B cell (primary cell): ENCODE data around the gene THUMPD2. TPM values are rescaled to one million over a fixed set of nuclear protein-coding genes. Genes with fewer than 3 reads are reported as not detected.

ENCODE experiments used
- ATAC-seq: fragments of 200-7000 bp; cut with Tn5 transposase; one replicate; pipeline ENCODE4 v1.10.0; 2021; ENCODE audit warnings: low read depth, mild to moderate bottlenecking, moderate number of reproducible peaks, moderate library complexity
- CTCF ChIA-PET: fragments of 350-600 bp; sonication (Branson Sonifier 250); formaldehyde crosslinking; loops from one replicate; lab custom pipeline; 2021; ENCODE audit warnings: antibody characterized with exemption, inconsistent platforms; lab: Charles Lee
- POLR2A ChIA-PET: fragments of 350-600 bp; sonication (Branson Sonifier 250); formaldehyde crosslinking; loops from one replicate; lab custom pipeline; 2021; ENCODE audit warnings: antibody characterized with exemption; lab: Charles Lee
- DNase-seq: peaks from one replicate; pipeline ENCODE4 v3.0.0; 2013
- H2AFZ ChIP-seq: 2 replicates; pipeline ENCODE4 v1.6.1; 2012; ENCODE audit warnings: mild to moderate bottlenecking, low read depth, low read length; ENCODE audit not compliant: insufficient read depth, poor library complexity, severe bottlenecking
- H3K27ac ChIP-seq, 2 donors: 1 replicate in 1 of 2; 2 replicates in 1 of 2; pipeline ENCODE4 v1.5.1; 2012 to 2013; ENCODE audit warnings: low read length in 2 of 2, mild to moderate bottlenecking in 2 of 2, moderate library complexity in 1 of 2
- H3K27me3 ChIP-seq, 4 experiments: fragments of 200-600 bp in 1 of 4; sonication (generic) in 1 of 4; replicated peaks in 1 of 4; 1 replicate in 2 of 4; 2 replicates in 2 of 4; pipeline versions ENCODE4 v1.6.1 to v1.7.0; 2013 to 2016; ENCODE audit warnings: low read length in 3 of 4, mild to moderate bottlenecking in 2 of 4, mixed read lengths in 1 of 4, moderate library complexity in 1 of 4; ENCODE audit not compliant: insufficient read depth in 4 of 4, control insufficient read depth in 3 of 4; ENCODE audit errors: control extremely low read depth in 1 of 4
- H3K36me3 ChIP-seq, 2 experiments: replicated peaks in 1 of 2; 1 replicate in 1 of 2; 2 replicates in 1 of 2; pipeline versions ENCODE4 v1.6.1 to v1.7.1; 2013; ENCODE audit warnings: low read length in 1 of 2; ENCODE audit not compliant: insufficient read depth in 2 of 2, control insufficient read depth in 1 of 2; ENCODE audit errors: control extremely low read depth in 1 of 2, extremely low read depth in 1 of 2
- H3K4me1 ChIP-seq, 2 donors: fragments of 200-600 bp in 1 of 2; sonication (generic) in 1 of 2; 1 replicate in 1 of 2; 2 replicates in 1 of 2; pipeline versions ENCODE4 v1.5.1 to v1.6.1; 2013 to 2017; ENCODE audit warnings: low read length in 2 of 2; ENCODE audit not compliant: control insufficient read depth in 2 of 2, insufficient read depth in 2 of 2
- H3K4me2 ChIP-seq: replicated peaks from 2 replicates; pipeline ENCODE3; 2012; ENCODE audit warnings: mild to moderate bottlenecking, low read depth, low read length; ENCODE audit not compliant: poor library complexity, severe bottlenecking
- H3K4me3 ChIP-seq, 5 experiments: fragments of 200-600 bp in 1 of 5; sonication (generic) in 1 of 5; 1 replicate in 3 of 5; 2 replicates in 2 of 5; pipeline versions ENCODE4 v1.5.1 to v1.7.0; 2011 to 2016; ENCODE audit warnings: low read length in 4 of 5, mild to moderate bottlenecking in 4 of 5, low read depth in 2 of 5, control low read depth in 1 of 5, moderate library complexity in 1 of 5; ENCODE audit not compliant: insufficient read depth in 1 of 5; ENCODE audit errors: control extremely low read depth in 1 of 5, extremely low read depth in 1 of 5
- H3K79me2 ChIP-seq: fragments of 200-600 bp; sonication (generic); one replicate; pipeline ENCODE4 v1.6.0; 2016; ENCODE audit warnings: low read length; ENCODE audit not compliant: control insufficient read depth, insufficient read depth
- H3K9ac ChIP-seq: fragments of 200-600 bp; sonication (generic); 2 replicates; pipeline ENCODE4 v1.6.1; 2017; ENCODE audit warnings: mild to moderate bottlenecking, low read length, moderate library complexity
- H3K9me3 ChIP-seq, 3 donors: one replicate each; pipeline versions ENCODE4 v1.6.1 to v1.7.1; 2013; ENCODE audit warnings: low read length in 2 of 3; ENCODE audit not compliant: control insufficient read depth in 2 of 3, insufficient read depth in 1 of 3; ENCODE audit errors: control extremely low read depth in 1 of 3
- H4K20me1 ChIP-seq: 2 replicates; pipeline ENCODE4 v1.6.0; 2012; ENCODE audit warnings: mild to moderate bottlenecking, low read length; ENCODE audit not compliant: insufficient read depth, control insufficient read depth, poor library complexity, severe bottlenecking
- H3K27ac Mint-ChIP-seq: one replicate; pipeline ENCODE4 v1.8.0; 2021; ENCODE audit warnings: mixed read lengths
- H3K27me3 Mint-ChIP-seq: one replicate; pipeline ENCODE4 v1.8.0; 2021; ENCODE audit warnings: mixed read lengths
- H3K4me1 Mint-ChIP-seq: one replicate; pipeline ENCODE4 v1.8.0; 2021; ENCODE audit warnings: mixed read lengths
- H3K4me3 Mint-ChIP-seq: one replicate; pipeline ENCODE4 v1.8.0; 2021; ENCODE audit warnings: mixed read lengths
- H3K9me3 Mint-ChIP-seq: one replicate; pipeline ENCODE4 v1.8.0; 2022; ENCODE audit warnings: mixed read lengths; ENCODE audit not compliant: insufficient read depth
- EZH2 ChIP-seq: IDR thresholded peaks from 2 replicates; pipeline ENCODE4 v1.6.1; 2012; ENCODE audit warnings: borderline replicate concordance, low read depth, mild to moderate bottlenecking, moderate library complexity, low read length; ENCODE audit not compliant: insufficient read depth, poor library complexity, severe bottlenecking
- WGBS: methylation state at CpG from one replicate; pipeline ENCODE4 v1.1.5; 2013; ENCODE audit warnings: missing lambda C conversion rate; ENCODE audit not compliant: insufficient coverage; 5-methylcytosine and 5-hydroxymethylcytosine counted together
- intact Hi-C: fragments of 100-400 bp; cut with micrococcal nuclease; formaldehyde crosslinking; loops from one replicate; pipeline ENCODE4 v1.10.0; 2022
- polyA plus RNA-seq: library from polyadenylated mRNA; depleted of rRNA; stranded (reverse); fragments of >200 nt; gene quantifications from 2 replicates; pipeline ENCODE4 v1.2.3, GENCODE V29; 2012
- total RNA-seq, 2 donors: library from RNA; stranded (reverse); fragments of 120-200 nt in 1 of 2; gene quantifications; 1 replicate in 1 of 2; 2 replicates in 1 of 2; pipeline versions ENCODE4 v1.2.3 to v1.2.4, GENCODE V29; 2013 to 2022
- TF ChIP-seq, protein P1 (sequence below): fragments of 200-600 bp; IDR thresholded peaks from one replicate; pipeline ENCODE4 v1.8.0; 2022; ENCODE audit warnings: antibody characterized with exemption, mild to moderate bottlenecking

THUMPD2 gene
- total and polyA plus RNA-seq, 2 donors (not counting 1 experiment from before 2014, with no cell fraction given): 11.0 to 14.8 TPM

DNA sequence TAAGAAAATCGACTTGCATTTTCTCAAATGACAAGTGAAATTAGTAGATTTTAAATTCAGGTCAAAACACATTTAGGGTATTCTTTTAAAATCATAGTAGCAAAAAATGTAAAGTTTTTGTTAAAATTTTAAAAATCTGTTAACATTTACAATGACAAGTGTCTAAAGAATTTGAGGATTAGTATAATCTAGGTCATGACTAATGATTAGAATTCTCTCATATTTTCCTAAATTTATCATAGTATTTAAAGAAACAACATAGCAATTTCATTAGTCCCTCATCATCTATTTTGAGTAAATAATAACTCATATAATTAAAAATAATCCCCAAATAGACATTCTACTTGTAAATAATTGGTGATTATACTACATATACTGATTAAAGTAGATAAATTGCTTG, 23.6 kb downstream of the THUMPD2 start:
- Histone ChIP-seq H4K20me1 (no peaks in the 10 kb centered on the region), H3K9me3 (no peaks in the 10 kb centered on the region), H3K4me2 (no peak overlapping the region), H3K4me3 (no peak overlapping the region), H2AFZ (no peak overlapping the region), H3K27me3 (no peaks in the 10 kb centered on the region), H3K9ac (no peak overlapping the region), H3K36me3 (peaks cover 27 to 67% of the 10 kb centered on the region in 2 experiments), H3K4me1 (no peaks in the 10 kb centered on the region), H3K79me2 (no peaks in the 10 kb centered on the region), H3K27ac (no peak overlapping the region)
- ATAC-seq (no peak), DNase-seq (no peak)
- ChIA-PET POLR2A (no interaction called here), CTCF (no interaction called here)
- Mint-ChIP-seq H3K4me3 (no peak overlapping the region), H3K9me3 (no peaks in the 10 kb centered on the region), H3K27ac (no peak overlapping the region), H3K4me1 (no peaks in the 10 kb centered on the region), H3K27me3 (no peaks in the 10 kb centered on the region)
- intact Hi-C loops: no loop called here
- WGBS: no CpG with 5 or more reads among the region's 1 CpG
- TF ChIP-seq, protein P1, sequence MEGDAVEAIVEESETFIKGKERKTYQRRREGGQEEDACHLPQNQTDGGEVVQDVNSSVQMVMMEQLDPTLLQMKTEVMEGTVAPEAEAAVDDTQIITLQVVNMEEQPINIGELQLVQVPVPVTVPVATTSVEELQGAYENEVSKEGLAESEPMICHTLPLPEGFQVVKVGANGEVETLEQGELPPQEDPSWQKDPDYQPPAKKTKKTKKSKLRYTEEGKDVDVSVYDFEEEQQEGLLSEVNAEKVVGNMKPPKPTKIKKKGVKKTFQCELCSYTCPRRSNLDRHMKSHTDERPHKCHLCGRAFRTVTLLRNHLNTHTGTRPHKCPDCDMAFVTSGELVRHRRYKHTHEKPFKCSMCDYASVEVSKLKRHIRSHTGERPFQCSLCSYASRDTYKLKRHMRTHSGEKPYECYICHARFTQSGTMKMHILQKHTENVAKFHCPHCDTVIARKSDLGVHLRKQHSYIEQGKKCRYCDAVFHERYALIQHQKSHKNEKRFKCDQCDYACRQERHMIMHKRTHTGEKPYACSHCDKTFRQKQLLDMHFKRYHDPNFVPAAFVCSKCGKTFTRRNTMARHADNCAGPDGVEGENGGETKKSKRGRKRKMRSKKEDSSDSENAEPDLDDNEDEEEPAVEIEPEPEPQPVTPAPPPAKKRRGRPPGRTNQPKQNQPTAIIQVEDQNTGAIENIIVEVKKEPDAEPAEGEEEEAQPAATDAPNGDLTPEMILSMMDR: no peak
- TF ChIP-seq EZH2: no peak

DNA sequence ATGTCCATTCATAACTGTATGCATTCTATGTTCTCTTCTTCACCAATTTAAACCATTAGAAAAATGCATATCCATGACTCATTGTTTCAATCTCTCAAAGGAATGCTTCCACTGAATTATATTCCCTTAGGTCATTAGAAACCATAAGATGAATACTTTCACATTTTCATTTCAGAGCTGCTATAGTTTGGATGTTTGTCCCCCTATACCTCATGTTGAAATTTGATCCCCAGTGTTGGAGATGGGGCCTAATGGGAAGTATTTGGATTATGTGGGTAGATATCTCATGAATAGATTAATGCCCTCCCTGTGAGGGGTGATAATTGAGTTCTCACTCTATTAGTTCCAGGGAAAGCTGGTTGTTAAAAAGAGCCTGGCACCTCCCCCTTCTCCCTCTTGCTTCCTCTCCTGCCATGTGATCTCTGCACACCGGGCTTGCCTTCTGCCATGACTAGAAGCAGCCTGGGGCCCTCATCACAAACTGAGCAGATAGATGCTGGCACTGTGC, 35.7 kb downstream of the THUMPD2 start:
- no peak overlapping the region for H3K9ac ChIP-seq
- no peak overlapping the region for H2AFZ ChIP-seq
- DNase-seq (no peak), ATAC-seq (no peak)
- no peak for TF ChIP-seq EZH2
- TF ChIP-seq, protein P1: no peak
- no peaks in the 10 kb centered on the region for H3K27me3 ChIP-seq
- H3K9me3 Mint-ChIP-seq: no peaks in the 10 kb centered on the region
- H3K4me3 ChIP-seq: no peak overlapping the region
- H3K27me3 Mint-ChIP-seq: no peaks in the 10 kb centered on the region
- WGBS: 88% methylated on average over 1 of the region's 1 CpG
- H3K79me2 ChIP-seq: no peaks in the 10 kb centered on the region
- H3K4me3 Mint-ChIP-seq: no peak overlapping the region
- intact Hi-C loops: no loop called here
- no peaks in the 10 kb centered on the region for H3K4me1 Mint-ChIP-seq
- no peak overlapping the region for H3K27ac ChIP-seq
- no peaks in the 10 kb centered on the region for H4K20me1 ChIP-seq
- no peaks in the 10 kb centered on the region for H3K4me1 ChIP-seq
- H3K9me3 ChIP-seq: no peaks in the 10 kb centered on the region
- CTCF ChIA-PET: interaction anchor here (1.8 to 2.8 kb wide), 2 partner anchors 12 to 366 kb away, joined by 6 to 12 read pairs; no protein-coding TSS in a partner anchor
- H3K4me2 ChIP-seq: no peak overlapping the region
- H3K27ac Mint-ChIP-seq: no peak overlapping the region
- POLR2A ChIA-PET: no interaction called here
- peaks cover 6 to 40% of the 10 kb centered on the region in 2 experiments for H3K36me3 ChIP-seq
